Activated CD4-positive, CD25-positive, alpha-beta regulatory T cell (primary cell): ENCODE measurements around the gene EIF3A.
"Not testable (repeated sequence)": the region's sequence is repeated elsewhere in the genome, so short reads cannot be mapped to it uniquely, and the experiment has no call there.

Experiments used
- DNase-seq, 4 experiments: peaks; one replicate each; lab custom pipeline; 2025; lab: John Stamatoyannopoulos, UW

EIF3A gene

GRCh38 chr10:119051775-119052174 is 28.8 kb downstream of the EIF3A start:
- DNase-seq, result no peak

GRCh38 chr10:119049777-119050176 is 30.8 kb downstream of the EIF3A start:
- DNase-seq, result no peak

DNA sequence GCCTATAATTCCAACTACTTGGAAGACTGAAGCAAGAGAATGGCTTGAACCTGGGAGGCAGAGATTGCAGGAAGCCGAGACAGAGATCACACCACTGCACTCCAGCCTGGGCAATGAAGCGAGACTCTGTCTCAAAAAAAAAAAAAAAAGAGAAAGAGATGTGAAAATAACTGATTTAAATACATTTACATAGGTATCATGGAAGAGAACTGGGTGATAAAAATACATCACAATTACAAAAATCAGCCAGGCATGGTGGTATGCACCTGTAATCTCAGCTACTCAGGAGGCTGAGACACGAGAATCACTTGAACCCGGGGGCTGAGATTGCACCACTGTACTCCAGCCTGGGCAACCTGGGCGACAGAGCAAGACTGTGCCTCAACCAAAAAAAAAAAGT is 31.3 kb downstream of the EIF3A start:
- DNase-seq, result no peak

- no peak for DNase-seq
These were observed 35.1 kb downstream of the EIF3A start for GRCh38 chr10:119045561-119045960.

- no peak for DNase-seq
These were observed 38.4 kb downstream of the EIF3A start for GRCh38 chr10:119042169-119042568.

DNA sequence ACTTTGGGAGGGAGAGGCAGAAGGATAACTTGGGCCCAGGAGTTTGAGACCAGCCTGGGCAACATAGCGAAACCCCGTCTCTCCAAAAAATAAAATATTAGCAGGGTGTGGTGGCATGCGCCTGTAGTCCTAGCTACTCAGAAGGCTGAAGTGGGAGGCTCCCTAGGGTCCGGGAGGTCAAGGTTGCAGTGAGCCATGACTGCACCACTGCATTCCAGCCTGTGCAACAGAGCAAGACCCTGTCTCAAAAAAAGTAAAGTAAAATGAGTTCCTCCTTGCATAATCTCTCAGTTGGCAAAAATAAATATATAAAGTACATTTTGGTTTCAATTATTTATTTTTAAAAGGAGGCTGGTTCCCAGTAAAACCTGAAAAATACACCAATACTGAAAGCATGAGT is 39.3 kb downstream of the EIF3A start:
- no peak for DNase-seq

- no peak for DNase-seq
These were observed 41.5 kb downstream of the EIF3A start for GRCh38 chr10:119039161-119039560.

DNA sequence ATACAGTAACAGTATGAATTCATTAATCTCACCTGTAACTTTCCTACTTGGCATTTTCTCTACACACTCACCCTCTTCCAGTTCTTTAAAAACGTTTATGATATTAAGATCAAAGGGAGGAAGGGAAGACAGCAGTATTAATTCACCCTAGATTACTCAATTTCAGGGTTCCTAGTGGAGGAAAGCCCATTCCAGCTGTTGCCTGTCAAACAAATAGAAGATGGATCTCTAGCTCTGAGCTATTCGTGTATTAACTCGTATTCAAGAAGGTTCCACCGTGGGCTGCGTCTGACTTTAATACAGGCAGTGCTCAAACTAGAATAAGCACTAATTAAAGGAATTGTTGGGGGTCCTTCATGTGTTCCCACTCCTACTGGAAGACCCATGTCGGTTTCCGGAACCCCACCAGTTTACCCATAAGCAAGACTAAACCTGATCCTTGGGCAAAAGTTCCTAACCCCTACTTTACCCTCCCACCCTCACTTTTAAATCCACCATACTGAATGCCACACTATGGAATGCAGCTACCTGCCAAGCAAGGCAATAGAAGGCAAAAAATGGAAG is 49.0 kb downstream of the EIF3A start:
- no peak for DNase-seq

DNA sequence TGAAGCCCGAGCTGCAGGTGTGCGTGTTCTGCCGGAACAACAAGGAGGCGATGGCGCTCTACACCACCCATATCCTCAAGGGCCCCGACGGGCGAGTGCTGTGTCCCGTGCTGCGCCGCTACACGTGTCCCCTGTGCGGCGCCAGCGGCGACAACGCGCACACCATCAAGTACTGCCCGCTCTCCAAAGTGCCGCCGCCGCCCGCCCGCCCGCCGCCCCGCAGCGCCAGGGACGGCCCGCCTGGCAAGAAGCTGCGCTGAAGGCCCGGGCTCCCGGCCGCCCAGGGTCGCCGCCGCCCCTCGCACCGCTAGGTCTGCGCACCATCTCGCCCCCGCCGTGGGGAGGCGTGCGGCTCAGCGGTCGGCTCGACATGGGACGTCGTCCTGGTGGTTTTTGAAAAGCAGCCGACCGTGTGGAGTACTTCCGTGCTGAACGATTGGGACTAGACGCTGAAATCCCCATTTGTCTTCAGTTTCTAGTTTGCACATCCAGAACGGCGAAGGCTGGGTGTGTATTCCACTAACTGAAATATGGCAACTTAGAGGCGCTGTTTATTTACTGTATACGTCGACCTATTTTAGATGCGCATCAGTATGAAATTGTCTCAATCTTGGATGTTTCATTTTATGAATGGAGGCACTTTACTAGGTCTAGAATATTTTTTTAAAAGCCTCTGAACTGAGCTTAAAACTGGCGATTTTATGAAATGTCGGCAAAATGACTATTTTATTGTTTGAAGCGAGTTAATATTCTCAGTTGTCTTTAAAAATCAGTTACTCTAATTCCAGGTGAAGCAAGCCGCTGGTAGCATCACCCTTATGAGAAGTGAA is 50.0 kb downstream of the EIF3A start:
- peak in 1 of 4 experiments; percentile 8 for DNase-seq

- no peak for DNase-seq
These were observed 50.8 kb downstream of the EIF3A start, which contains the start of gene NANOS1 for GRCh38 chr10:119029613-119030420. NANOS1 (plus strand) TSS chr10:119029714; CDS start chr10:119029802, 88 bp downstream.

DNA sequence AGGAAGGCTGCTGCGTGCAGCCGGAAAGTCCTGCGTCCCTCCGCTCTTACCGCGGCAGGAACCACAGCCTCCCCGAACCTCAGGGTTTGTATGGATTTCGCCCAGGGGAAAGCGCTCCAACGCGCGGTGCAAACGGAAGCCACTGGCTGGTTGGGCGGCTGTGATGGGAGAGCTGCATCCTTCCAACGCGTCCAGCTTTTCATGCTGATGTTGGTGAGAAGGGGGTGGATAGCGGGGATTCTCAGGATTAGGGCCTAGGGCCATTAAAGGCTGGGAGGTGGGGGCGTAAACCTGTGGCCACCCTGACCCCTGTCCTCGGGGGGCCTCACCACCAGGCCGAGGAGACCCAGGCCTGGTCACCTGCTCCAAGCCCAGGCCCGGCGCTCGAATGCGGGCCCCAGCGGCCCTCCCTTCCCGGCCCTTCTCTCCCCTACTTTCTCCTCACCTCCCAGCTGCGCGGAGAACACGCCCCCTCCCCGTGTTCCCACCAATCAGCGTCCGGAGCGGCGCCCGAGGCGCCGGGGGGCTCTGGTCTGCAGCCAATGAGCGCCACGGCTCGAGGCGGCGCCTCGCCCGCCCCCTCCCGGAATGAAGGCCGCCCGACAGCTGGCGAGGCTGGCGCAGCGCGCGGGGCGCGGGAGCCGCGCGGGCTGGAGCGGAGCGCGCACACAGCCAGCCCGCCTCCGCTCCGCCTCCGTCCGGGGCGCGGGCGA is 51.6 kb downstream of the EIF3A start:
- DNase-seq, result peak; percentile 41 to 60 (median 58)

DNA sequence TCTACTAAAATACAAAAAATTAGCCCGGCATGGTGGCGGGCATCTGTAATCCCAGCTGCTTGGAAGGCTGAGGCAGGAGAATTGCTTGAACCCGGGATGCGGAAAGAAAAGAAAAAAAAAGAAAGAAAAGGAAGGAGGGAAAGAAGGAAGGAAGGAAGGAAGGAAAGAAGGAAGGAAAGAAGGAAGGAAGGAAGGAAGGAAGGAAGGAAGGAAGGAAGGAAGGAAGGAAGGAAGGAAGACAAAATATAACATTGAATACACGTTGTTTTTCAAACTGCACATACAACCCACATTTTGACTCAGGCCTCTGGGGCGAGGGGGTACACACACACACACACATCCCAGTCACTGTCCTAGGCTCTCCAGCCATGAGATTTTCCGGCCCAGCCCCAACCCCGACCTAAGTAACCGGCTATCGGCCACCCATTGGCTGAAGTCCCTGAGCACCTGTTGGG is 52.1 kb downstream of the EIF3A start:
- not testable (repeated sequence) for DNase-seq

DNA sequence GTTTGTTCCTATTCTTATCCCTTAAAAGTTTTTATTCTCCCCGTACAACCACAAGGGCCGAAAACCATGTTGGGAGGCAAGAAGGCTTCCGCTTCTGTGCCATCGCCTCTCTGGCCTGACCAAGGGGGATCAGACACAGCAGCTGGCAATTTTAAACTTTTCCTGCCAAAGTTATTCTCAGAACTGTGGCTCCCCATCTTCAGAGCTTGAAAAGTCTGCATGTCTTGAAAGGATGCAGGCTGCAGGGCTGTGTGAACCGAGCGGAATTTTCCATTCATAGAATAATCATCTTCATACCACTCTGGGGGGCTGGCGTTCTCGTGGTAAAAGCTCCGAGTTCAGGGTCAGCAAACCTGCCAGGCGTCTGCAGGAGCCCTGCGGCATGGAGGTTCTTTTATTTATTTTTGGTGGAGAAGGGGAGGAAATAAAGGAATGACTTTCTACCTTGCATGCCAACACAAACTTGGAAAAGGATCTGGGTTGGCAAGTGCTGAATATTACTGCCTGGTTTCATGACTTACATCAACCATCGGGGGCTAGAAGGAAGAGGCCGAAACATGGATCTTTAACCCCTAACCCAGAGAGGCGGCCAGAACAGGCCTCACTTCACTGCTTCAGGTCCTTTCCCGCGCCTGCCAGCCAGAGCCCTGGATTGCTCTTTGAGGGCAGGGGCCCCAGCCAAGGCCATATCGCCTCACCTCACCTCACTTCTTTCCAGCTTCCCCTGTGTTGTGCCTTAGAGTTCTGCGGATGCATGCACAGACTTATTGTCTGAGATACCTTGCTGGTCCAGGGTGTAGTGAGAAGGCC is 54.1 kb downstream of the EIF3A start:
- DNase-seq, result no peak

GRCh38 chr10:119025776-119026175 is 54.8 kb downstream of the EIF3A start:
- no peak for DNase-seq

GRCh38 chr10:119025336-119025735 is 55.3 kb downstream of the EIF3A start:
- no peak for DNase-seq

DNA sequence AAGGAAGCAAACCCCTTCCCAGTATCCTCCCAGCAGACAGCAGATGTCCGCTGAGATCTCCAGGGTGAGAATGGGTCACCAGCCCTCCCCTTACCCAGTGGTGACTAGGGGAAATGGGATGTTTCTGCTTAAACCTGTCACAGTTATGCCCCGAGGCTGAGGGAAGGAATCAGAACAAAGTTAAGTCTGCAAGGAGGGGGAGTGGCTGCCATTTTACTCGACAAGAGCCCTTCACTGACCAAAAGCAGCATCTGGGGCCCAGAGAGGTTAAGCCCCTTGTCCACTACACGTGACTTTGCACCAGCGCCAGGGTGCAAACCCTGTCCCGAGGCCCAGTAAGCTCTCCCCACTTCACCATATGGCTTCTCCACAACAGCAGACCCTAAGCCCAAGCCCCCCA is 55.7 kb downstream of the EIF3A start:
- no peak for DNase-seq

- DNase-seq, result no peak
These were observed 57.1 kb downstream of the EIF3A start for GRCh38 chr10:119023553-119023868.

DNA sequence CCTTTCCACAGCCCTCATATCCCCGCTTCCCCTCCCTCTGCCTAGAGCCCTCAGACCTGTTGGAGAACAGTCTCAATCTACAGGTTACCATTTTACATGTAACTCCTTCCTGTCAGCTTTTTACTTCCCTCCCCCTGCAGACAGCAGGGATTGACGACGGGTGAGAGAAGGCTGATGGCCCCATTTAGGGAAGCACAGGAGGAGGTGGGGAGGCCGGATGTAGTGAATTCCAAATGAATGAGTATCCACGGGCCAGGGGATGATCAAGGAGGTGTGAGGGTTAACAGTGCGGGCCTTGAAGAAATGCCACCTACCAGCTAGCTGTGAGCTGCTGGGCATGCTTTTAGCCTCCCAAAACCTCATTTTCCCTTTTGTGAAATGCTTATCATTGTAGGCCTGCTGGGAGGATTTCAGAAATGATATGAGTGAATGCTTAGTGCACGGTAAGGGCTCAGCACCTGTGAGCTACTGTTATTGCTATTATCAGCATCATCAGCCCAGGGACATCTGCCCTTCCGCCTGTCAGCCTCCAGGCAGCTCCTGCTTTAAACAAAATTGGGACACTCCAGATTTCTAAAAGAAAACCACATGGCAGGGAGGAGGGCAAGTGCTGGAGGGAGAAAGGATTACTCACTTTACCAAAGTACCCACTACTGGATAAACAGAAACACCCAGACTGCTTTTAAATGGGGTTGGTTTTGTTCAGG is 57.6 kb downstream of the EIF3A start:
- DNase-seq, result no peak

DNA sequence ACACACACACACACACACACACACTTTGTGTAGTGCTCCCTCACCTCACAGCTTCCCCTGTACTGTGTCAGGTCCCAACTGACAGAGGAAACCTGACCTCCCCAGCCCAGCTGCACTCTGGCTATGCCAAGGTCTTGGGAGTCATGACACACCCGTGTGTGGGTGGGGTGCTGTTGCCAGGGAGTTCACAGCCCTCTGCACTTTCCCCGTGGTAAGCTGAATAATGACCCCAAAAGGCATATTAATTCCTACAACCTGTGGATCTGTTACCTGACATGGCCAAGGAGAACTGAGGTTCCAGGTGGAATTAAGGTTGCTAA is 60.0 kb downstream of the EIF3A start:
- no peak for DNase-seq

GRCh38 chr10:119007211-119007574 is 73.4 kb downstream of the EIF3A start:
- DNase-seq, result no peak
